Activated CD4-positive, alpha-beta T cell treated with anti-CD3 and anti-CD28 coated beads, Interleukin-2, amount 50 U/mL, for 24 hours (primary cell): ENCODE measurements around the gene PTPRF.

Experiments
- DNase-seq, 2 donors: peaks; one replicate each; pipeline ENCODE4 v3.0.0-alpha.2; 2020; ENCODE audit warnings: low read depth in 1 of 2, low spot score in 1 of 2

The PTPRF gene

GRCh38 chr1:43602990-43603389, 72.3 kb downstream of the PTPRF start:
- no peak for DNase-seq

- DNase-seq, result no peak
Observed at GRCh38 chr1:43604192-43604591, 73.5 kb downstream of the PTPRF start.

GRCh38 chr1:43605157-43605556, 74.5 kb downstream of the PTPRF start:
- DNase-seq, result no peak

- DNase-seq, result no peak
Observed at GRCh38 chr1:43605766-43606165, 75.1 kb downstream of the PTPRF start.

- DNase-seq, result no peak
Observed at GRCh38 chr1:43606624-43607023, 75.9 kb downstream of the PTPRF start.

- no peak for DNase-seq
Observed at GRCh38 chr1:43608827-43609226, 78.1 kb downstream of the PTPRF start.

- DNase-seq, result no peak
Observed at GRCh38 chr1:43610339-43610738, 79.7 kb downstream of the PTPRF start.

GRCh38 chr1:43611950-43612349, 81.3 kb downstream of the PTPRF start:
- DNase-seq, result no peak

GRCh38 chr1:43612406-43612805, 81.7 kb downstream of the PTPRF start:
- no peak for DNase-seq

- no peak for DNase-seq
Observed at GRCh38 chr1:43613075-43613942, 82.6 kb downstream of the PTPRF start.

GRCh38 chr1:43614211-43614610, 83.5 kb downstream of the PTPRF start:
- DNase-seq, result no peak

GRCh38 chr1:43614891-43615290, 84.2 kb downstream of the PTPRF start:
- DNase-seq, result no peak

- no peak for DNase-seq
Observed at GRCh38 chr1:43616383-43616782, 85.7 kb downstream of the PTPRF start.

GRCh38 chr1:43617011-43617410, 86.3 kb downstream of the PTPRF start:
- no peak for DNase-seq

- DNase-seq, result no peak
Observed at GRCh38 chr1:43617668-43618067, 87.0 kb downstream of the PTPRF start.

GRCh38 chr1:43618521-43619313, 88.0 kb downstream of the PTPRF start:
- no peak for DNase-seq

GRCh38 chr1:43619314-43619790, 88.7 kb downstream of the PTPRF start:
- DNase-seq, result no peak

GRCh38 chr1:43619996-43620920, 89.6 kb downstream of the PTPRF start:
- no peak for DNase-seq

GRCh38 chr1:43620956-43621355, 90.3 kb downstream of the PTPRF start:
- no peak for DNase-seq

- no peak for DNase-seq
Observed at GRCh38 chr1:43621386-43621785, 90.7 kb downstream of the PTPRF start.

GRCh38 chr1:43621861-43622260, 91.2 kb downstream of the PTPRF start:
- DNase-seq, result no peak
